KMS-11 (cell line): ENCODE measurements around the gene ADAM15.

Source experiments
- H2AFZ ChIP-seq: fragments of 200-600 bp; sonication (generic); 2 replicates; pipeline ENCODE4 v1.6.1; 2016; ENCODE audit warnings: antibody characterized with exemption, mixed run types, low read depth
- H3K27ac ChIP-seq: fragments of 200-600 bp; sonication (generic); 2 replicates; pipeline ENCODE4 v1.6.1; 2016; ENCODE audit warnings: mild to moderate bottlenecking, mixed run types
- H3K27me3 ChIP-seq: fragments of 200-600 bp; sonication (generic); 2 replicates; pipeline ENCODE4 v1.6.1; 2017; ENCODE audit warnings: mild to moderate bottlenecking, low read depth, mixed run types, moderate library complexity; ENCODE audit not compliant: insufficient read depth
- H3K36me3 ChIP-seq: fragments of 200-600 bp; sonication (generic); 2 replicates; pipeline ENCODE4 v1.6.1; 2017; ENCODE audit warnings: mild to moderate bottlenecking, mixed run types; ENCODE audit not compliant: insufficient read depth
- H3K4me1 ChIP-seq: fragments of 200-600 bp; sonication (generic); 2 replicates; pipeline ENCODE4 v1.6.1; 2016; ENCODE audit warnings: mild to moderate bottlenecking, low read depth, mixed run types; ENCODE audit not compliant: poor library complexity, severe bottlenecking
- H3K4me2 ChIP-seq: fragments of 200-600 bp; sonication (generic); 2 replicates; pipeline ENCODE4 v1.7.0; 2016; ENCODE audit warnings: mild to moderate bottlenecking, mixed run types
- H3K4me3 ChIP-seq: fragments of 200-600 bp; sonication (generic); IDR thresholded peaks from 2 replicates; pipeline ENCODE4 v1.6.1; 2017; ENCODE audit warnings: low read depth, low read length, mixed read lengths; ENCODE audit not compliant: insufficient read depth
- H3K79me2 ChIP-seq: fragments of 200-600 bp; sonication (generic); 2 replicates; pipeline ENCODE4 v1.6.1; 2016; ENCODE audit warnings: low read depth, mixed run types; ENCODE audit not compliant: insufficient read depth
- H3K9ac ChIP-seq: fragments of 200-600 bp; sonication (generic); 2 replicates; pipeline ENCODE4 v1.6.1; 2016; ENCODE audit warnings: mild to moderate bottlenecking, mixed run types
- H4K20me1 ChIP-seq: fragments of 200-600 bp; sonication (generic); 2 replicates; pipeline ENCODE4 v1.6.1; 2016; ENCODE audit warnings: mild to moderate bottlenecking, mixed run types; ENCODE audit not compliant: insufficient read depth
- TF ChIP-seq, protein P1 (sequence below): fragments of 200-600 bp; sonication (generic); conservative IDR thresholded peaks from 2 replicates; pipeline ENCODE4 v1.6.1; 2017; ENCODE audit warnings: low read depth, mild to moderate bottlenecking, antibody characterized with exemption, low read length, moderate library complexity, mixed read lengths

The ADAM15 gene

DNA sequence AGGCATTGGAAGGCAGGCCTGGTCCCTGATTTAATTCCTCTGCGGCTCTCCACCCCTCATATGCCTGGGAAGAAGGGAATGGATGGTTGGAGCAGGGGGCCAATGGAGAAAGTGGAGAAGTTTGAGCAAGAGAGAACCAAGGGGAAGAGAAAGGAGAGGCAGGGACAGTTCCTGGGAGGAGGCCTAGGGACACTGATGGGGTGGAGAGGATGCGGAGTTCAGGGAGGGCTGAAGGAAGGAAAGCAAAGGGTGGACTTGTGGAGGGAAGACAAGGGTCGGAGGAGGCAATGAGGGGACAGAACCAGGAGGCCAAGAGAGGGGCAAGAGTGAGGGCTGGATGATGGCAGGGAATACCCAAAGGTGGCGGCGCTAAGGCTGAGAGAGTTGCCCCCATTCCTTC is 41.4 kb upstream of the ADAM15 start:
- Histone ChIP-seq H3K36me3 (no peaks in the 10 kb centered on the region; the same call in 1 of the 2 replicates), H3K4me2 (no peak overlapping the region), H3K79me2 (peaks cover 39% of the 10 kb centered on the region), H2AFZ (no peak overlapping the region), H3K27me3 (no peaks in the 10 kb centered on the region), H3K27ac (no peak overlapping the region), H3K4me1 (peaks cover 27% of the 10 kb centered on the region), H3K4me3 (no peak overlapping the region), H3K9ac (no peak overlapping the region), H4K20me1 (no peaks in the 10 kb centered on the region)
- TF ChIP-seq, protein P1, sequence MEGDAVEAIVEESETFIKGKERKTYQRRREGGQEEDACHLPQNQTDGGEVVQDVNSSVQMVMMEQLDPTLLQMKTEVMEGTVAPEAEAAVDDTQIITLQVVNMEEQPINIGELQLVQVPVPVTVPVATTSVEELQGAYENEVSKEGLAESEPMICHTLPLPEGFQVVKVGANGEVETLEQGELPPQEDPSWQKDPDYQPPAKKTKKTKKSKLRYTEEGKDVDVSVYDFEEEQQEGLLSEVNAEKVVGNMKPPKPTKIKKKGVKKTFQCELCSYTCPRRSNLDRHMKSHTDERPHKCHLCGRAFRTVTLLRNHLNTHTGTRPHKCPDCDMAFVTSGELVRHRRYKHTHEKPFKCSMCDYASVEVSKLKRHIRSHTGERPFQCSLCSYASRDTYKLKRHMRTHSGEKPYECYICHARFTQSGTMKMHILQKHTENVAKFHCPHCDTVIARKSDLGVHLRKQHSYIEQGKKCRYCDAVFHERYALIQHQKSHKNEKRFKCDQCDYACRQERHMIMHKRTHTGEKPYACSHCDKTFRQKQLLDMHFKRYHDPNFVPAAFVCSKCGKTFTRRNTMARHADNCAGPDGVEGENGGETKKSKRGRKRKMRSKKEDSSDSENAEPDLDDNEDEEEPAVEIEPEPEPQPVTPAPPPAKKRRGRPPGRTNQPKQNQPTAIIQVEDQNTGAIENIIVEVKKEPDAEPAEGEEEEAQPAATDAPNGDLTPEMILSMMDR = no peak

DNA sequence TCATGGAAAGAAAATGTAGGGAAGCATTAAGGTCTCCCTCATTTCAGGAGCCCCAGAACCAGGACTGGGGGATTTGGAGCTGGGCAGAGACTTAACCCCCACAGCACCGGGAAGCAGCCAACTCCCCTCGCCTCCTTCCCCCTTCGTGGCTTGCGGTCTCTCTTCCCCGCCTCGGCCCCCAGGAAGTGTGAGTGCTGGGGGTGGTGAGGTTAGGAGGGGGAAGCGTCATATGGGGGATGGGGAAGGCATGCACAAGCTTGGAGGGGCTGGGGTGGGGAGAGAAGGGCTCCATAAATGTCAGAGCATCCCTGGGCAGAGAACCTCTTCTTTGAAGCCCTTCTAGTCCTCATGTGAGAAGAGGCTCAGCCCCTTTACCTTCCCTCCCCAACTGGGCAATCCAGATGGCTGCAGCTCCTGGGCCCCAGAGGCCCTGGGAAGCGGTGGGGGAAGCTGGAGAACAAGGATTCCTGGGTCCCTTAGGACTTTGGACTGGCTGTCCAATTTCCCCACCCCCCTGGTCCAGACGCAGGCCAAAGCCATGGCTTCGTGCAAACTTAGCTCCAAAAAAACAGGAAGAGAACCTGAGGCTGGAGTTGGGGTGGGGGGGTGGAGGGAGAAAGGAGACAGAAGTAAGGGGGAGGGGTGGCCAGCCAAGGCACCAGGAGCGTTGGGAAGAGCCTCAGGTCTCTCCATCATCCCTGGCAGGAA is 40.8 kb upstream of the ADAM15 start:
- no peak overlapping the region for H3K4me2 ChIP-seq
- H3K79me2 ChIP-seq = peaks cover 32% of the 10 kb centered on the region; the same call in 1 of the 2 replicates
- H4K20me1 ChIP-seq = no peaks in the 10 kb centered on the region
- no peak overlapping the region for H3K27ac ChIP-seq
- no peaks in the 10 kb centered on the region for H3K27me3 ChIP-seq
- no peak overlapping the region for H3K9ac ChIP-seq
- TF ChIP-seq, protein P1 = no peak
- H3K4me1 ChIP-seq = peaks cover 20% of the 10 kb centered on the region
- H2AFZ ChIP-seq = no peak overlapping the region
- peaks cover 4% of the 10 kb centered on the region; the same call in 1 of the 2 replicates for H3K36me3 ChIP-seq
- H3K4me3 ChIP-seq = no peak overlapping the region

DNA sequence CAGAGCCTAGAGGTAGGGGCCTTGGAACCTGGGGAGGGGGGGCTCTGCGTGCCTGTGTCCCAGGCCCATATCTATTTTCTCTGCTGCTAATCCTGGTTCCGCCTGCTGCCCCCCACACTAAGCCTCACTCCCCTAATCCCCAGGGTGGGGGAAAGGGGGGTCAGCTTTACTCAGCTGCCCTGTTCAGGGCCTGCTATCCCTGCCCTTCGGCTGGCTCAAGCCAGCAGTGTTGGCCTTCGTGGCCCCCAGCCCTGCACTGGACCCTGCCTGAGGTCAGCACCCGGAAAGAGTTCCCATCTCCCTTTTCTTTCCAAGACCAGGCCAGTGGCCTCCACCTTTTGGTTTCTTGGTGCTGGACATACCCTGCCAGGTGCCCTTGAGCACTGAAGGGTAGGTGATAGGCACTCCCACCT is 40.1 kb upstream of the ADAM15 start:
- Histone ChIP-seq H4K20me1 (no peaks in the 10 kb centered on the region), H3K27ac (no peak overlapping the region), H2AFZ (no peak overlapping the region), H3K4me2 (no peak overlapping the region), H3K9ac (no peak overlapping the region), H3K4me3 (no peak overlapping the region), H3K27me3 (no peaks in the 10 kb centered on the region), H3K36me3 (peaks cover 4% of the 10 kb centered on the region; the same call in 1 of the 2 replicates), H3K4me1 (peaks cover 17% of the 10 kb centered on the region), H3K79me2 (peaks cover 26% of the 10 kb centered on the region; the same call in 1 of the 2 replicates)
- TF ChIP-seq, protein P1 = no peak

GRCh38 chr1:155011437-155012025 is 39.6 kb upstream of the ADAM15 start:
- Histone ChIP-seq H3K4me2 (no peak overlapping the region), H3K4me1 (peaks cover 17% of the 10 kb centered on the region), H3K27ac (no peak overlapping the region), H3K36me3 (peaks cover 5% of the 10 kb centered on the region; the same call in 1 of the 2 replicates), H4K20me1 (no peaks in the 10 kb centered on the region), H3K9ac (no peak overlapping the region), H3K4me3 (no peak overlapping the region), H3K27me3 (no peaks in the 10 kb centered on the region), H2AFZ (no peak overlapping the region), H3K79me2 (peaks cover 21% of the 10 kb centered on the region; the same call in 1 of the 2 replicates)
- TF ChIP-seq, protein P1 = no peak
